HG03159 (cell line): ENCODE measurements around the gene FXR2.
A peak's percentile ranks its signal among the peaks of the same experiment; 100 is the strongest.

Experiments used
- ATAC-seq: cut with Tn5 transposase; IDR thresholded peaks from one replicate; pipeline ENCODE4 v1.9.1; 2021; ENCODE audit warnings: mild to moderate bottlenecking, moderate library complexity; ENCODE audit not compliant: unreplicated experiment

Gene FXR2

GRCh38 chr17:7589204-7589868 is 25.4 kb downstream of the FXR2 start:
- ATAC-seq: no peak

GRCh38 chr17:7588553-7589203 is 26.0 kb downstream of the FXR2 start:
- no peak for ATAC-seq

GRCh38 chr17:7587420-7588151 is 27.1 kb downstream of the FXR2 start:
- ATAC-seq: no peak

GRCh38 chr17:7586673-7587419 is 27.9 kb downstream of the FXR2 start:
- ATAC-seq: no peak

- peak; percentile 68 for ATAC-seq
Observed at GRCh38 chr17:7583253-7584109, 31.2 kb downstream of the FXR2 start, which contains the start of gene MPDU1. Gene MPDU1, plus strand, starts transcription at chr17:7583852. Its CDS starts 11 bp downstream, at chr17:7583863.

DNA sequence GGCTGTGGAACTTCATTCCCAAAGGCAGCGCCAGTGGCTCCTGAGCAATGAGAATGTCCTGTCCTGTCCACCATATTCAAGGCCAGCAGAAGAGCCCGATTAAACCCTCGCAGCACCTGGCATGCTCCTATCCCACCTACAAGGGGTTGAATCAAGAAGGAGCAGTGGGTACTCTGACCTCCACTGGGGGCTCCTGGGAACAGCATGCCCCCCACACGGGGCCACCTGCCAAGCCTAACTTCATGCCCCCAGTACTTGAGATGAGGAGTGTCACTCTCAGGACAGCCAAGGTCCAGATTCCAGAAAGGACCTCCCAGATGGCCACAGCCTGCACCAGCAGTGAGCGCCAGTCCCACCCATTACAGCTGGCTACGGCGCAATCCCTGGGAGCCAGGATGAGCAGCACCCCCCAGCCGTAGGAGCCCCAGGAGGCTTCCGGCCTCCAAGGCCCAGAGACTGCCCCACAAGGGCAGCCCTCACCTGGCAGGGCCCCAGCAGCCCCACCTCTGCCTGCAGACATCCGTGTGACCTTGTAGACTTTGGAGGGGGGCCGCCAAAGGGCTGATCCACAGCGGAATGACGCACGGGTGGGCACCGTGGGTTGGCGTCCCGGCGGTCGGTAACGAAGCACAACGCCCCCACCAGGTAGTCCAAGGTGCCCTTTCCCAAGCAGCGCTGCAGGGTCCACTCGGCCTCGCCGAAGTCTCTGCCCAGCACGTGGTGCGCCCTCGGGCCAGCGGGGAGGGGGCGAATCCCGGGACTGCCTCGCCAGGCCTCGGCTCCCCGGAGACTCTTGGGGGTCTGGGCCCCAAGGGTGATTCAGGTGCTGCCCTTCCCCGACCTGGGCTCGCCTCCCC is 32.1 kb downstream of the FXR2 start:
- no peak for ATAC-seq

- no peak for ATAC-seq
Observed at GRCh38 chr17:7580604-7581575, 33.8 kb downstream of the FXR2 start.

GRCh38 chr17:7579834-7580603 is 34.7 kb downstream of the FXR2 start:
- ATAC-seq: no peak

- ATAC-seq: peak; percentile 34
Observed at GRCh38 chr17:7579001-7579833, 35.5 kb downstream of the FXR2 start, which contains the start of gene CD68. Gene CD68, plus strand, starts transcription at chr17:7579638. Its CDS starts 40 bp downstream, at chr17:7579678.

DNA sequence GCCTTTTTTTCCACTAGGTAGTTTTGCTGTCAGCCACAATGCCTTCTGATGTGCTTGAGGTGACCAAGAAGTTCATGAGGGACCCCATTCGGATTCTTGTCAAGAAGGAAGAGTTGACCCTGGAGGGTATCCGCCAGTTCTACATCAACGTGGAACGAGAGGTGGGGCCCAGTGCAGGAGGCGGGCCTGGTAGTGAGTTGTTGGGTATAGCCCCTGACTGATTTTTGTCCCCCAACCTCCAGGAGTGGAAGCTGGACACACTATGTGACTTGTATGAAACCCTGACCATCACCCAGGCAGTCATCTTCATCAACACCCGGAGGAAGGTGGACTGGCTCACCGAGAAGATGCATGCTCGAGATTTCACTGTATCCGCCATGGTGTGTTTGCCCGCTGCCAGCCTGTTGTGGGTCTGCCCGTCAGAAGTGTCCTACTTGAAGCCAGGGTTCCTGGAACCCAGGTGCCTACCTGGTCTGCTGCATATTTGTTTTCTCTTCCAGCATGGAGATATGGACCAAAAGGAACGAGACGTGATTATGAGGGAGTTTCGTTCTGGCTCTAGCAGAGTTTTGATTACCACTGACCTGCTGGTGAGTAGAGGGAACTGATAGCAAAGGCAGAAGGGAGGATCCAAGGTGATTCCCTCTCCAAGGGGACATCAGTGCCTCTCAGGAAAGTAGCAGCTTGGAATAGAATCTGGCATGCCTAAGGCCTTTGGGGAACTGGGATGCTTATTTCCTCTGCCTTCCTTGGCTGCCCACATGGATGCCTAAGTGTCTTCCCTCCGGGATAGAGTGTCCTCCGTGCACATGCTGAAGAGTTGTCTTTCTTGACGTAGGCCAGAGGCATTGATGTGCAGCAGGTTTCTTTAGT is 37.1 kb downstream of the FXR2 start:
- ATAC-seq: no peak

GRCh38 chr17:7576432-7576937 is 38.2 kb downstream of the FXR2 start:
- ATAC-seq: no peak

GRCh38 chr17:7575959-7576358 is 38.7 kb downstream of the FXR2 start:
- no peak for ATAC-seq

DNA sequence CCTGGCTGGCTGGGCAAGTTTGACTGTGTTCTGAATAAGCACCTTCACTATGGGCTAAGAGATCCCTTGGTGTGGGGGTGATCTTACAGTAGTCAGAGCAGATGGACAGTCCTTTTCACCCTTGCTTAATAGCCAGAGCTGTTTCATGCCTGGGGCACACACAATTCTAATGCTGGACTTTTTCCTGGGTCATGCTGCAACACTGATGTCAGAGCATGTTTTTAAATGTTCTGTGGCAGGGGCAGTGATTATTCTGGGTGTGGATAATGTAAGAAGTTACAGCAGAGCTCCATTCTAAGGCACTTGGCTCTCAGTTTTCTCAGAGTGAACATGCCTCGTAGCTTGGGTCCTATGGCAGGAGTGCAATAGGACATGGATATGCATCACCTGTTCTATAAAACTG is 39.2 kb downstream of the FXR2 start:
- no peak for ATAC-seq

DNA sequence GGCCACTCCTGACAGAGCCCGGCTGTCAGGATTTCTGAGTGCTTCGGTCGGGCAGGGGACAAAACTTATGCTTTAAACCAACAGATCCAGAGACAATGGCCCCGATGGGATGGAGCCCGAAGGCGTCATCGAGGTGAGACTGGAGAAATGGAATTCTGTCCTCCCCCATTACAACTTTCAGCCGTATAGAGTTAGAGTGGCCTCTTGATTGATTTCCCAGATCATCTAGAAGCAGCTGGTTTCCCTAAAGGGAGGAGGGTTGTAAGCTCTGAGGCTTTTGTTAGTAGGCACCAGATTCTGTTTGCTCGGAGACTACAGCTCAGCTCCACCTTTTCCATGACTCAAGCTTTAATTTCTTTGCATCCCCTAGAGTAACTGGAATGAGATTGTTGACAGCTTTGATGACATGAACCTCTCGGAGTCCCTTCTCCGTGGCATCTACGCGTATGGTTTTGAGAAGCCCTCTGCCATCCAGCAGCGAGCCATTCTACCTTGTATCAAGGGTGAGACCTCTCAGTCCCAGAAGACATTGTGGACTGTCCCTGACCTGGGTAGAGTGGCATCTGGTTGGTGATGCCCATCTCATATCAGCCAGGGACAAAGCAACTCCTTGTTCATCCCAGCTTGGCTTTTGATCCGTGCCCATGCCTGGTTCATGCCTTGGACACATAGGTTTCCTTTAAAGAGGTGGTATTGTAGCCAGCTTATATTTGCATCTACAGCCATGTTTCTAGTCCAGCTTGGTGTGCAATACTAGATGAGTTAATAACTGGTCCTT is 40.3 kb downstream of the FXR2 start:
- no peak for ATAC-seq
